NCI-H2196 (cell line): ENCODE measurements around the gene UBE3C.
A peak's percentile ranks its signal among the peaks of the same experiment; 100 is the strongest.
"Not testable (repeated sequence)": the region's sequence is repeated elsewhere in the genome, so short reads cannot be mapped to it uniquely, and the experiment has no call there.

ENCODE experiments used
- DNase-seq: peaks from one replicate; lab custom pipeline; 2025; ENCODE audit not compliant: unreplicated experiment; lab: John Stamatoyannopoulos, UW

The UBE3C gene

DNA sequence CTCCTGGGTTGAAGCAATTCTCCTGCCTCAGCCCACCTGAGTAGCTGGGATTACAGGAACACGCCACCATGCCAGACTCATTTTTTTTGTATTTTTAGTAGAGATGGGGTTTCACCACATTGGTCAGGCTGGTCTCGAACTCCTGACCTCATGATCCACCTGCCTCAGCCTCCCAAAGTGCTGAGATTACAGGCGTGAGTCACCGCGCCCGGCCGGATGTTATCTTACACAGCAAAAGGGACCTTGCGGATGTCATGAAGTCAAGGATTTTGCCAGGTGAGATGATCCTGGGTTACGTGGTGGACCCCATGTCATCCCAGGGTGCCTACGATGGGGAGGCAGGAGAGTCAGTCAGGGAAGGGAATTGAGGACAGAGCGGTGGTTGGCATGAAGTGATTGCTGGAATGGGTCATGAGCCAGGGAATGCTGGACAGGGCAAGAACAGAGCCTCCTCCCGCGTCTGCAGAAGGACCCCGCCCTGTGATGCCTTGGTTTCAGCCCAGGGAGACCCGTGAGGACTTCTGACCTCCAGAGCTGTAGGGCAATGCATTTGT is 8.7 kb upstream of the UBE3C start:
- no peak for DNase-seq

DNA sequence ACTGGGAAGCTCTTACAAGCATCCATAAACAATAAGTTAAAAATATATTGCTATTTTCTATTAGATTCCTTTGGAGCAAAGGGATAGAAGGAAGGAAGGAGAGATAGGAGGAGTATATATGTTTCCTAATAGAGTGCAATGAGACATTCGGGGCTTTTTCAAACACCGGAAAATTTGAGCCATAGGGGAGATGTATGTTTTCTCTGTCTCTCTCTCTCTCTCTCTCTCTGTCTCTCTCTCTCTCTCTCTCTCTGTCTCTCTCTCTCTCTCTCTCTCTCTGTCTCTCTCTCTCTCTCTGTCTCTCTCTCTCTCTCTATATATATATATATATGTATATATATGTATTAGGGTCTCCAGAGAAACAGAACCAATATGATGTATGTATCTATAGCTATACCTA is 7.9 kb upstream of the UBE3C start:
- not testable (repeated sequence) for DNase-seq

DNA sequence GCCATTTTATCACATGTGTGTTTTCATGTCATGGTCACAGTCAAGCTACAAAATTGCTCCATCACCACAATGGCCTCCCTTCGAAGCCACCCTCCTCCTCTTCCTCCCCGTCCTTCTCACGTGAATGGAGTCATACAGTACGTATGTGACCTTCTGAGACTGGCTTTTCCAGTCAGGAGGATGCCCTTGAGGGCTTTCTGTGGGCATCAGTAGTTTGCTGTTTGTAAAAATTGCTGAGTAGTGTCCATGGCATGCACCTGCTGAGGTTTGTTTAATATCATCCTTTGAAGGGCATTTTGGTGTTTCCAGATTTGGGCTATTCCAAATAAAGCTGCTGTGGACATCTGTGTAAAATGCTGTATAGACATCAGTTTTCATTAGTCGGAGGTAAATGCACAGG is 5.9 kb upstream of the UBE3C start:
- no peak for DNase-seq

DNA sequence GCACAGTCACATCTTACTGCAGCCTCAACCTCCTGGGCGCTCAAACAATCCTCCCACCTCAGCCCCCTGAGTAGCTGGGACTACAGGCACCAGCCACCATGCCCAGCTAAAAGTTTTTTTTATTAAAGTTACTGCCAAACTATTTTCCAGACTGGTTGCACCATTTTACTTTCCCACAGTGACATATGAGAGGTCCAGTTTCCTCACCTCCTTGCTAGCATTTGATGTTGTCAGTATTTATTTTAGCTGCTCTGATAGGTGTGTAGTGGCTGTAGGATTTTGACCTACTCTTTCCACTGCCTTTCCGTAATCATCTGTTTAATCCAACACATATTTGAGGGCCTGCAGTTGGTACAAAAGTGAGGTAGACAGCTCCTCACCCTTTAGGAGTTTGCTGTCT is 5.4 kb upstream of the UBE3C start:
- no peak for DNase-seq

DNA sequence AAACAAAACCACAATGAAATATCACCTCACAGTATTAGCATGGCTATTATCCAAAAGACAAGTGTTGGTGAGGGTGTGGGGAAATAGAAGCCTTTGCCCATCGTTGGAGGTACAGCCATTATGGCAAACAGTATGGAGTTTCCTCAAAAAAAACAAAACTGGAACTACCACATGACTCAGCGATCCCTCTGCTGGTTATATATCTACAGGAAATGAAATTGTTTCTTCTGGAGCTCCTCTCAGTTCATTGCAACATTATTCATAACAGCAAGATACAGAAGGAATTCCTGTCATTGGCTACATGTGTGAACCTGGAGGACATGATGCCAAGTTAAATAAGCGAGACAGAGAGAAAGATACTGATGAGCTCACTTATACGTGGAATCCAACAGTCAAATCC is 2.4 kb upstream of the UBE3C start:
- peak; percentile 37 for DNase-seq

DNA sequence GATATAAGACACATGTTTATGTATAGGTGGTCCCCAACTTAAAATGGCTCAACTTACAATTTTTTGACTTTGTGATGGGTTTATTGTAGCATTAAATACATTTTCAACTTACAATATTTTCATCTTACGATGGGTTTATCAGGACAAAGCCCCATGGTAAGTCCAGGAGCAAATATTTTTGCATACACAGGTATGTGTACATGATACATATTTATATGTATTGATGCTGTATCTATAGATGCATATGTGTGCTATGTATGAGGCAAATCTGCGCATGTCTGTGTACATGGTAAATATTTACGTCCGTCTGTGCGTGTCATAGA is 664 bp upstream of the UBE3C start:
- no peak for DNase-seq

DNA sequence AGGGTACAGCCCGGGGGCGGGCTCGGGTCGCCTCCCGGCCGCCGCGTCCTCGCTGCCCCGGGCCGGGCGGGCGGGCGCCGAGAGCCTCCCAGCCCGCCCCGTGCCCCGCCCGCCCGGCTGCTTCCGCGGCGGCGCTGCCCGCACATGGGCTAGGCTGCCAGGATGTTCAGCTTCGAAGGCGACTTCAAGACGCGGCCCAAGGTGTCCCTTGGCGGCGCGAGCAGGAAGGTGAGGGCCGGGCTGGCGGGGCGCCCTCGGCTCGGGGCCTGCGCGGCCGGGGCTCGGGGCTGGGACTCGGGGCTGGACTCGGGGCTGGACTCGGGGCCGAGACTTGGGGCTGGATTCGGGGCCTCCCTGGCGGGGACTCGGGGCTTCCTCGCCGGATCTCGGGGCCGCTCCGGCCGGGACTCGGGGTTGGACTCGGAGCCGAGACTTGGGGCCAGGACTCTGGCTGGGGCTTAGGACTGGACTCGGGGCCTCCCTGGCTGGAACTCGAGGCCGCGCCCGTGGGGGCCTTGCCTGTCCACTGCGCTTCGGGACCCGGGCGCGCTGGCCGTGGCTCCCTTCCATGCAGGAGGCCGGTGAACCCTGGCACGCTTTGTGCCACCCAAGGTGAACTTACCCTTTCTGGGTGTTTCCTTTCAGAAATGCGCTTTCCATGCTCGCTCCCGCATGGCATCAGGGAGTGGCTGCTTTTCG is 534 bp downstream of the UBE3C start:
- DNase-seq = no peak

DNA sequence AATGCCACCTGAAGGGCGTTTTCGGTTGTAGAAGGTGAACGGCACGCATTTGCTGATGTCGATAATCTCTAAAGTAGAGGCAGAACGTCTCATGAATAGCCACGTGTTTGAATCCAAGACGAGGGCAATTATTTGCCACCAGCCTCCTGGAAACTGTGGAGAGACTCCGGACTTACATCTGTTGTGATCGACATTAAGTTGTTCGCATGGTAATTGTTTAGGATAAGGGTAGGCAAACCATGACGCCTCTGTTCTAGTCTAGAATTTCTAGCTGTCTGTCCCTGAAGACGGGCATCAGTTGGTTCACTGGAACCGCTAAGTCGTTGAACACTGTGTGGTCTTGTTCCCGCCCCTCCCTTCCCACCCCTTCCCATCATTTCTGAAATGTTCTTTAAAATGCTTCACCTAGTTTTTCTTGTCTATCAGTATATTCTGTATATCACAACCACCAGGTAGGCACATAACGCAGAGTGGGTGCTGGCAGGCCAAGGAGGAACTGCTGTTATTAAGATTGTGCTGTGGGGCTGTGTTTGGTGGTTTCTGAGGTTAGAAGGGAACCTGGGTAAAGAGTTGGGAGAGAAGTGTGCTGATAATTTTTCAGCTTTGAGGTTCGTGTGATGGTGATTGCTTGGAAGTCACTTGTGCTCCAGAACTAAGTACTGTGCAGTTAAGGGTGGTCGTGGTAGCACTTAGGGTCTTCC is 1.2 kb downstream of the UBE3C start:
- DNase-seq = no peak

DNA sequence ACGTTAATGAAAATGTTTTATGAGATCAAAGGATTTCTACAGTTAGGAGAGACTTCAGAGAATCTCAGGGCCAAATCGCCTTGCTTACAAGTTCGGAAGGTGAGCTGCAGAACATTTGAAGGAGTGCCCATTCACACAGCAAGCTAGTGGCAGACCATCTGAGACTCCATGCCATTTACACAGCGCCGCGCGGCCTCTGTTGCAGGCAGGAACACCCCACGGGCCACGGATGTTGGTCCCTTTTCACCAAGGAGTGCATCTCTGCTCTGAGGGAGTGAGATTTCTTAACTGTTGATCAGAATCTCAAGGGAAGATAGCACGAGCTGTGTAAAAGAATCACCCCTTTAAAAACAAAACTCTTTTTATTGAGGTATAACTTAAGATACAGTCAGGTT is 1.8 kb downstream of the UBE3C start:
- no peak for DNase-seq

DNA sequence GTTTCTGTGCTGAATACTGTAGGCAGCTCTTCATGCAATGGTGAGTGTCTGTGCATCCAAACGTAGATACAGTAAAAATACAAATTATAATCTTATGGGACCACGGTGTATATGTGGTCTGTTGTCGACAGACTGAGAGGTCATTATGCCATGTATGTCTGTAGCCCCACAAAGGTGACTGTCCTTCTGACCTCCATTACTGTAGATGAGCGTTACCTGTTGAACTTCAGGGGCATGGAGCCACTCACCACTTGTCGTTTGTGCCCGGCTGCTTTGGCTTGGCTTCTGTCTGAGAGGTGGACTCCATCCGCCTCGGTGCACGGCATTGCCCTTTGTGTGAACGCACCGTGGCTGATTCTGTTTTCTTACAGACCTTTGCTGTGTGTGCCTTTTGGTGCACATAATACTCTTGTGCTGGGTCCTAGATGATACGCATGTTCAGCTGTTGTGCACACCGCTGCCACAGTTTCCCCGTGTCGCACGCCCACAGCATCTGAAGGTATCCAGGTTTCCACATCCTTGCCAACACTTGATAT is 2.9 kb downstream of the UBE3C start:
- DNase-seq = no peak

DNA sequence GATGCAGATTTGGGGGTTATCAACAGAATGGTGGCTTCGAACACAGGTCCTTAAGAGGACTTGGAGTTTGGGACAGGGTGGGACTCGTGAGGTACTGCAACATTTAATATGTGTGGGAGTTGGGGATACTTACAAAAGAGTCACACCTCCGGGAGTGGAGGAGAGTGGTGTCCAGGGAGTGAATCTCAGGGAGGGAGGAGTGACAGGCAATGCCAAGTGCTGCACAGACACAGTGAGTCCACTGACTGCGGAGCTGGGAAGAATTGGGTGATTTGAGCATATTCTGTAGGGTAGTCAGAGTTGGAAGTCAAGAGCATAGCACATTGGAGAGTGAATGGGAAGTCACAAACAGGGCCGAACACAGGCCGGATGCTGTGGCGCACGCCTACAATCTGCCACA is 5.1 kb downstream of the UBE3C start:
- DNase-seq = no peak

DNA sequence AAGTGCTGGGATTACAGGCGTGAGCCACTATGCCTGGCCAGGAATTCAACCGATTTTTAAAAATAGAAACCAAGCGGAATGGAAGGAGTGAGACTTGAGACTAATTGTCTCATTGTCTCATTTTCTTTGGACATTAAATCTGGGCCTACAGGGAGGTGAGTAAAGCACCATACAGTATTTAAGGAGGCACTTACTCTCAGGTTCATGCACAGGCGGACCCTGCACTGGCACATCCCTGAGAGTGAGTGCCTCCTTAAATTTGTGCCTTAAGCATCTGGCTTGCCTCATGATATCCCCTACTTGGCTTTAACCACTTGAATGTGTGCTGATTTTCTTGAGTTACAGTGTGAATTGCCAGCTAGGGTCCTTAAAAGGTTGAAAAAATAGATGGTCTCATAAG is 10.6 kb downstream of the UBE3C start:
- DNase-seq = no peak

DNA sequence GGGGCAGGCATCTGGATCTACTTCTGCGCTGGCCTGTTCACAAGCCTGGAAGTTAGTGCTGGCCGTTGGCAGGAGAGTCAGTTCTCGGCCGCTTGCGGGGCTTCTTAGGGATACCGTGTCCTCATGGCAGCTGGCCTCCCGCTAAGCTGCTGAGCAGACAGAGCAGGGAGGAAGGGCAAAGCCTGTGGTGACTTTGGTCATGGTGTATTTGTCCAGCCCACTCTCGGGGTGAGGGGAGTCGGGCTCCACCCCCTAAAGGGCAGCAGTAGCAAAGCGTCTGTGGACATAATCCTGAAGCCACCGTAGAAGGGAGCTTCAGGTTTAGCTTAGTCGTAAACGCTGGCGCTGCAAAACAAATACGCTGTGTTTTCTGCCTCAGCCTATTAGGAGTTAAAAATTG is 12.2 kb downstream of the UBE3C start:
- no peak for DNase-seq

DNA sequence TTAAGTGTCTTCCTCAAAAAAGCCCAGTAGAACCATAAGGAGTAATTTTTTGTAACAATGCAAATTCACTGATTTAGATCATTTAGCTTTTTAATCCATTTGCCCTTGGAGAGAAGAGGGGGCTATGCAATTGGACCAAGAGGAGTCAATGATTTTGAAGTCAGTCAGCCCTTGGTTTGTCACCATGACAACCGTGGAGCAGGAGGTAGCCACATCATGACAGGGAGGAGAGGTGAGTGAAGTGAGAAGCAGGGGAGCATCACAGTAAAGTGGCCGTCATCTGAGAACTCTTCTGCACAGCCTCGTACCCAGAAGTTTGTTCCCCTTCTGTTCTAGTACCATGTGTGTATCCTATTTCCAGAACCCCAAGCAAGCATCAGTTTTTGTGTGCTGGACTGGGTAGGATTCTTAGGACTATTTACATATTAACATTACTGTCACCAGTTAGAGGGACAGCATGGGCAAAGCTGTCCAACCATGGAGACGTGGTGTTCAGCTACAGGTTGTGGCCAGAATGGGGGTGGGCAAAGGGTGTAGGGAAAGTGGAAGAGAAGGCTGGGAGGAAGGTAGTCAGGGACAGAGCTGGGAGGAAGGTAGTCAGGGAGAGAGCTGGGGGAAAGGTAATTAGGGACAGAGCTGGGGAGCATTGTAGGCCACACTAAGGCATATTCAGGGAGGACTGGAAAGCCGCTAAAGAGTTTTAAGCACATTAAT is 13.1 kb downstream of the UBE3C start:
- no peak for DNase-seq

DNA sequence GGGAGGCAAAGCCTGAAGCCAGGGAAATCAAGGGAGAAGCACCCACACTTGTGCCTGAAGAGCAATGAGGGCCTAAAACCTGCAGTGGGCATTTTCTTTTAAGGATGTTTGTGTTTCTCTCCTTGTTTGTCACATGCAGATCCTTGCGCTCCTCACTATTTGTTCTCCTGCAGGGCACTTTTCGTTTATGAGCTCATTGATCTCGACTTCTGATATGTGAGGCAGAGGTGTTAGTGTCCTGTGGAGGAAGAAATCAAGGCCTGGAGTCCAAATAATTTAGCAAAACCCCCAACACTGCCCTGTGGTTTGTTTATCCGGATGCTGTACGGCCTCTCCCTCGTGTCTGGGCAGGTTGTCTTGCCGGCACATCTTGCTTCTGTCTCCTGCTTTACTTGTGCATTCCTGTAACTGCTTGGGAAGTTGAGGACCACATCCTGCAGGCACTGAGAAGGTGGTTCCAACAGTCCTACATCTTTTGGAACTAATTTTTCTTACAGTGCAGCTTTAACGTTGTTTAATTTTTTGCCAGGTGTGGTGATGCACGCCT is 13.7 kb downstream of the UBE3C start:
- no peak for DNase-seq

DNA sequence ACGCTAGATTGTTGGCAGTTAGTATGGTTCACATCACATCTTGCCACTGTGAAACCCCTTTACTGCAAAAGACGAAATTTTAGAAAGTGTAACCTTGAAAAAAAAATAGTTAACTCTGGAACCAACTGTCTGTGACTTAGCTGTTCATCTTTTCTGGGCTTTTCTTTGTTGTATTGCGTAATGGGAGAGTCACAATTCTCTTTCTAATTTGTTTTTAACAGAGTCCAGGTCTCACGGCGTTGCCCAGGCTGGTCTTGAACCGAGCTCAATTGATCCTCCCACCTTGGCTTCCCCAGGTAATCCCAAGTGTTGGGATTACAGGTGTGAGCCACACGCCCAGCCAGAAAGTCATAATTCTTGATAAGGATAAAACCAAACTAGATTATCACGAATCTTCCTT is 14.5 kb downstream of the UBE3C start:
- no peak for DNase-seq

DNA sequence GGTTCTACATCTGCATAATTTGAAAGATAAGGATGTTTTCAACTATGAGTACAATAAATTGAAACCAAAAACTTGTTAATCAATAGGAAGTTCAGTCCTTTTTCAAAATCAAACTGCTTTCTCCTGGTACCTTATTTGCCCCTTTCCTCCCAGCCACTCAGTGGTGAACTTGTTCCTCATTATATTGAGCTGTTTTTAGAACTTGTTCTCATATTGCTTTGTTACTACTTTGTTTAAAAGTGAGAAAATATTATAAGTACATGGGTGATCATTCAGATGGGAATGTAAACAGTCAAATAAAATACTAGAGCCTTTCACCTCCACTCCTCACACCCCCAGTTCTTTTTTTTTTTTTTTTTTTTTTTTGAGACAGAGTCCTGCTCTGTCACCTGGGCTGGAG is 17.2 kb downstream of the UBE3C start:
- no peak for DNase-seq

DNA sequence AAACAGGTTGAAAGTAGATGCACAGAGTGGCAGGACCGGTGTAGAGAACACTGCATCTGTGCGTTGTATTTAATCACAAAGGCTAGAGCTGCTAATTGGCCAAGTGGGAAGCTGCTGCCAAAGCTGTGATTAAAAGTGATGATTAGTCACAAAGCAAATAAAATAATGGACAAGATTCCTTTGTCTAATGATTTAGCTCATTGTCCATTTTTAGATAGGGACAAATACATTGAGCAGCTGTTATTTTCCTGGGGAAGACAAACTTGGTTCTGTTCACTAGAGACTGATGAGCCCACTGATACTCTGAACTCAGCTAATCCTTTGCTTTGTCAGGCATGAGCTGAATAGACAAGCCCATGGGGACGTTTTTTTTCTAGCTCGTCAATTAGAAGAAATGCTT is 19.7 kb downstream of the UBE3C start:
- no peak for DNase-seq

DNA sequence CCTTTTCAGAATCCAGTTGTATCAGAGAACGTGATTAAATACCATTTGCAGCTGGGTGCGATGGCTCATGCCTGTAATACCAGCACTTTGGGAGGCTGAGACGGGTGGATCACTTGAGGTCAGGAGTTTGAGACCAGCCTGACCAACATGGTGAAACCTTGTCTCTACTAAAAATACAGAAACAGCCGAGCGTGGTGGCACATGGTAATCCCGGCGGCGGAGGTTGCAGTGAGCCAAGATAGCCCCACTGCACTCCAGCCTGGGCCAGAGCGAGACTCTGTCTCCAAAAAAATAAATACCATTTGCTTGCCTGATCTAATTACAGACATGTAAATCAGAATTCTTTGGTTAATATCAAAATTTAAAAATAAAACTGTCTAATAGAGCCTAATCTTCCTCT is 20.8 kb downstream of the UBE3C start:
- DNase-seq = not testable (repeated sequence)

DNA sequence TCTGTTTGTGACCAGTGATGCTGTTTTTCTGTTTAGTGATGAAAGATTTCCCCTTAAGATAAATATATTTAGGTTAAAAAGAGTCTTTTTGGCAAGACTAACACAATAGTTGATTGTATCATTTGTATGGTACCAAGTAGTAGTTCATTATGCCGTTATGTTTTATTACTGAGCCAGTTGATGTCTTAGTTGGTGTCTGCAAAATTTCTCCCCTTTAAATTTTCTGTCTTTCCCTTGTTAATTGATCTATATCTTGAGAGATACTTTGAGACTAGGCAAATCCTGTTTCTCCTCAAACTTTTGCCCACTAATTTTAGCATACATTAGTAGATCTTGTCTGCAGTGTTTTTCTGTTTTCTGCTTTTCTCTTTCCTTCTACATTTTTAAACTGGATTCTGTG is 21.7 kb downstream of the UBE3C start:
- no peak for DNase-seq

DNA sequence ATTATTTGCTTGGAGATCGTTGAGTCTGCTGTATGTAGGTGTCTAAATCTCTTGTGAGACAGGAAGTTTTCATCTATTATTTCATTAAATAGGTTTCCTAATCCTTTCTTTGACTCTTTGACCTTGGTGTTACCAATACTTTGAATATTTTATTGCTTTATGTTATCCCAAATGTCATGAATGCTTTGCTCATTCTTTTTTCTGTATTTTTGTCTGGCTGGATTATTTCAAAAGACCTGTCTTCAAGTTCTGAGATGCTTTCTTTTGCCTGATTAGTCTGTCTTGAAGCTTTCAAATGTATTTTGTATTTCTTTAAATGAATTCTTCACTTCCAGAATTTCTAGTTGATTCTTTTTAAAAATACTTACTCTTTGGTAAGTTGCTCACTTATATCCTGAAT is 27.3 kb downstream of the UBE3C start:
- no peak for DNase-seq

DNA sequence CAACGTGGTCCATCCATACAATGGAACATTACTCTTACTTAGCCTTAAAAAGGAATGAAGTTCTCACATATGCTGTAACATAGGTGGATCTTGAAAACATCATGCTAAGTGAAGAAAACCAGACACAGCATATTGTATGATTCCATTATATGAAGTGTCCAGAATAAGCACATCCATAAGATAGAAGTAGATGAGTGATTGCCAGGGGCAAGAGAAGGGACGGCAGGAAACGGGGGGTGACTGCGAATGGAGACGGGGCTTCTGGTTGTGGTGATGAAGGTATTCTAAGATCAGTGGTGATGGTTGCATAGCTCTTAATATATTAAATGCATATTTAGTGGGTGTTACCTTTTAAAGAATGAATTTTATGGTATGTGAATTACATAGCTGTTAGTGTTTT is 29.8 kb downstream of the UBE3C start:
- DNase-seq = no peak
